Ovary (tissue), 9 donors: ENCODE data around the gene LCNL1. TPM values are rescaled to one million over a fixed set of nuclear protein-coding genes. Genes with fewer than 3 reads are reported as not detected.

Source experiments
- DNase-seq, 5 donors: peaks; one replicate each; pipeline ENCODE4 v3.0.0-alpha.2; 2019 to 2020
- H3K27ac ChIP-seq, 2 donors: fragments of 200-600 bp; one replicate each; pipeline versions ENCODE4 v1.5.1 to v1.8.0; 2019 to 2022
- H3K27me3 ChIP-seq: fragments of 200-600 bp; one replicate; pipeline ENCODE4 v1.8.0; 2022
- H3K36me3 ChIP-seq: fragments of 200-600 bp; sonication (generic); one replicate; pipeline ENCODE4 v1.5.1; 2019
- H3K4me1 ChIP-seq: one replicate; pipeline ENCODE4 v1.8.1; 2013; ENCODE audit warnings: mild to moderate bottlenecking, moderate library complexity; ENCODE audit not compliant: insufficient read depth
- H3K4me3 ChIP-seq: fragments of 200-600 bp; sonication (generic); one replicate; pipeline ENCODE4 v1.5.1; 2017
- H3K9me3 ChIP-seq, 2 donors: fragments of 200-600 bp in 1 of 2; sonication (generic) in 1 of 2; one replicate each; pipeline versions ENCODE4 v1.5.1 to v1.8.1; 2013 to 2019; ENCODE audit warnings: mild to moderate bottlenecking in 1 of 2, moderate library complexity in 1 of 2
- EP300 ChIP-seq: sonication (generic); formaldehyde crosslinking; IDR thresholded peaks from one replicate; pipeline ENCODE4 v1.6.1; 2017; ENCODE audit warnings: antibody characterized with exemption
- POLR2A ChIP-seq: fragments of 450-650 bp; IDR thresholded peaks from one replicate; pipeline ENCODE4 v1.6.1; 2017; ENCODE audit warnings: antibody characterized with exemption, mild to moderate bottlenecking, moderate library complexity
- WGBS, 3 donors: extraction: QIAGEN DNeasy Blood & Tissue Kit in 1 of 3; methylation state at CpG; one replicate each; pipeline versions ENCODE4 v1.1.5 to v1.1.7; 2013 to 2017; 5-methylcytosine and 5-hydroxymethylcytosine counted together
- intact Hi-C, 4 donors: fragments of 100-400 bp; cut with DNase I; formaldehyde crosslinking; loops; one replicate each; pipeline versions ENCODE4 v1.11.0 to v1.15.1; 2022 to 2023
- polyA plus RNA-seq, 2 donors: library from polyadenylated mRNA; stranded (reverse); fragments of 200-250 nt in 1 of 2; fragments of 350-450 nt in 1 of 2; fragmentation: Illumina TruSeq in 1 of 2; extraction: RNeasy Lipid Tissue Mini Kit (QIAGEN cat#74804) in 1 of 2; gene quantifications; one replicate each; pipeline ENCODE4 v1.2.3, GENCODE V29; 2013 to 2014
- total RNA-seq, 7 donors: library from RNA; depleted of rRNA in 2 of 7; stranded (reverse); fragments of >200 nt in 2 of 7; fragmentation: NEBNext Ultra II Directional in 3 of 7; extraction: Animal tissue kit (Norgen Biotek cat#: 25700) in 3 of 7; gene quantifications; one replicate each; pipeline versions ENCODE4 v1.1.0 to v1.2.4, GENCODE V29; 2016 to 2023
- TF ChIP-seq, protein P1 (sequence below), 3 donors: fragments of 450-650 bp in 2 of 3; fragments of 200-600 bp in 1 of 3; IDR thresholded peaks; one replicate each; pipeline versions ENCODE4 v1.5.1 to v1.8.0; 2016 to 2022; ENCODE audit warnings: antibody characterized with exemption in 3 of 3, mild to moderate bottlenecking in 1 of 3
- donor health status: DM: no; HTN: no; CAD: no; lungs with moderate emphysema.
- donor health status: DM: no; HTN: no; CAD: no.
- donor health status: Bipolar disorder and iron deficiency.
- donor health status: DM: yes; HTN: yes; CAD: no.
- donor health status: DM: no; HTN: no; CAD: no.
- donor health status: DM: yes; HTN: yes; CAD: no.

Gene LCNL1
- total and polyA plus RNA-seq, 9 donors: 0.17 to 1.6 (median 0.47) TPM; not detected in 1

- no peak overlapping the region for H3K27ac ChIP-seq
Observed at GRCh38 chr9:136960212-136960937, 22.4 kb upstream of the LCNL1 start.

DNA sequence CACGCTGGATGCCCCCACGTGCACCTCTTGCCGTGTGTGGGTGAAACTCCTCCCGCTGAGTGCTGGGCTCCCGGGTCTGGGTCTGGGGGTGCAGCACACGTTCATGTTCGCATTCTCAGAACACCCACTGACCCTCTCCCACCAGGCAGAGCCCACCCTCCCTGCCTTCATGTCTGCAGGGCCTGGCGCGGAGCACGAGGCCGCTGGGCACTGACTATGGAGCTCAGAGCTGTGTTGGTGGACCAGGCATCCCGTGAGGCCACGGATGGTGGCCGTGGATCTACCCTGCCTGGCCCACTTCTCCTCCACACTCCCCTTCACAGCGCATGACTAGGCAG is 21.9 kb upstream of the LCNL1 start:
- no peak for DNase-seq
- no peak for TF ChIP-seq EP300
- no peak for TF ChIP-seq POLR2A
- TF ChIP-seq, protein P1, sequence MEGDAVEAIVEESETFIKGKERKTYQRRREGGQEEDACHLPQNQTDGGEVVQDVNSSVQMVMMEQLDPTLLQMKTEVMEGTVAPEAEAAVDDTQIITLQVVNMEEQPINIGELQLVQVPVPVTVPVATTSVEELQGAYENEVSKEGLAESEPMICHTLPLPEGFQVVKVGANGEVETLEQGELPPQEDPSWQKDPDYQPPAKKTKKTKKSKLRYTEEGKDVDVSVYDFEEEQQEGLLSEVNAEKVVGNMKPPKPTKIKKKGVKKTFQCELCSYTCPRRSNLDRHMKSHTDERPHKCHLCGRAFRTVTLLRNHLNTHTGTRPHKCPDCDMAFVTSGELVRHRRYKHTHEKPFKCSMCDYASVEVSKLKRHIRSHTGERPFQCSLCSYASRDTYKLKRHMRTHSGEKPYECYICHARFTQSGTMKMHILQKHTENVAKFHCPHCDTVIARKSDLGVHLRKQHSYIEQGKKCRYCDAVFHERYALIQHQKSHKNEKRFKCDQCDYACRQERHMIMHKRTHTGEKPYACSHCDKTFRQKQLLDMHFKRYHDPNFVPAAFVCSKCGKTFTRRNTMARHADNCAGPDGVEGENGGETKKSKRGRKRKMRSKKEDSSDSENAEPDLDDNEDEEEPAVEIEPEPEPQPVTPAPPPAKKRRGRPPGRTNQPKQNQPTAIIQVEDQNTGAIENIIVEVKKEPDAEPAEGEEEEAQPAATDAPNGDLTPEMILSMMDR (IDR thresholded peaks at IDR 0.05): no peak
- intact Hi-C loops: no loop called here
- Histone ChIP-seq H3K4me3 (no peak overlapping the region), H3K27ac (no peak overlapping the region), H3K4me1 (no peaks in the 10 kb centered on the region), H3K27me3 (no peaks in the 10 kb centered on the region), H3K36me3 (no peaks in the 10 kb centered on the region), H3K9me3 (no peaks in the 10 kb centered on the region)
- WGBS, 3 donors: 82 to 83% (median 83%) methylated on average over 15 of the region's 15 CpGs

More at GRCh38 chr9:136960212-136960937, 22.4 kb upstream of the LCNL1 start:
- Histone ChIP-seq H3K4me3 (no peak overlapping the region), H3K27me3 (no peaks in the 10 kb centered on the region), H3K4me1 (no peaks in the 10 kb centered on the region), H3K36me3 (no peaks in the 10 kb centered on the region), H3K9me3 (no peaks in the 10 kb centered on the region)
- DNase-seq: no peak
- WGBS, 3 donors: 68 to 76% (median 68%) methylated on average over 19 of the region's 19 CpGs
- intact Hi-C loops: no loop called here
- no peak for TF ChIP-seq POLR2A
- TF ChIP-seq, protein P1 (IDR thresholded peaks at IDR 0.05): no peak
- no peak for TF ChIP-seq EP300

- Histone ChIP-seq H3K4me1 (no peaks in the 10 kb centered on the region), H3K4me3 (no peak overlapping the region), H3K27me3 (no peaks in the 10 kb centered on the region), H3K9me3 (no peaks in the 10 kb centered on the region), H3K27ac (no peak overlapping the region), H3K36me3 (no peaks in the 10 kb centered on the region)
- TF ChIP-seq POLR2A: no peak
- TF ChIP-seq, protein P1 (IDR thresholded peaks at IDR 0.05): no peak
- TF ChIP-seq EP300: no peak
- no peak for DNase-seq
- 58 to 63% (median 61%) methylated on average over 21 to 23 of the region's 23 CpGs for WGBS, 3 donors
- intact Hi-C loops: no loop called here
Observed at GRCh38 chr9:136961279-136962065, 21.3 kb upstream of the LCNL1 start.

GRCh38 chr9:136962163-136962562 is 20.6 kb upstream of the LCNL1 start:
- no peak for DNase-seq
- 96 to 98% (median 97%) methylated on average over 9 of the region's 9 CpGs for WGBS, 3 donors
- Histone ChIP-seq H3K4me3 (no peak overlapping the region), H3K4me1 (no peaks in the 10 kb centered on the region), H3K27ac (no peak overlapping the region), H3K9me3 (no peaks in the 10 kb centered on the region), H3K36me3 (no peaks in the 10 kb centered on the region), H3K27me3 (no peaks in the 10 kb centered on the region)
- TF ChIP-seq, protein P1 (IDR thresholded peaks at IDR 0.05): no peak
- TF ChIP-seq POLR2A: no peak
- intact Hi-C loops: no loop called here
